Stimulated activated CD4-positive, alpha-beta T cell treated with anti-CD3 and anti-CD28 coated beads, Interleukin-15, amount 100 ng/mL, for 48 hours (primary cell): ENCODE data around the gene PLEKHG3.

Experiments used
- DNase-seq, 2 donors: peaks; one replicate each; pipeline ENCODE4 v3.0.0-alpha.2; 2020; ENCODE audit warnings: low read depth in 2 of 2

Gene PLEKHG3

GRCh38 chr14:64726585-64726890, 22.3 kb downstream of the PLEKHG3 start:
- DNase-seq = no peak

- DNase-seq = no peak
Observed at GRCh38 chr14:64727551-64728071, 23.4 kb downstream of the PLEKHG3 start.

- no peak for DNase-seq
Observed at GRCh38 chr14:64728106-64728505, 23.9 kb downstream of the PLEKHG3 start.

GRCh38 chr14:64728856-64729255, 24.6 kb downstream of the PLEKHG3 start:
- DNase-seq = no peak

- no peak for DNase-seq
Observed at GRCh38 chr14:64729386-64730060, 25.3 kb downstream of the PLEKHG3 start.

GRCh38 chr14:64730061-64730440, 25.8 kb downstream of the PLEKHG3 start:
- DNase-seq = no peak

GRCh38 chr14:64730681-64731080, 26.5 kb downstream of the PLEKHG3 start:
- DNase-seq = no peak

- DNase-seq = no peak
Observed at GRCh38 chr14:64731141-64731581, 26.9 kb downstream of the PLEKHG3 start.

- no peak for DNase-seq
Observed at GRCh38 chr14:64732066-64732465, 27.8 kb downstream of the PLEKHG3 start.

GRCh38 chr14:64732536-64733120, 28.4 kb downstream of the PLEKHG3 start:
- DNase-seq = no peak

- no peak for DNase-seq
Observed at GRCh38 chr14:64733321-64733720, 29.1 kb downstream of the PLEKHG3 start.

GRCh38 chr14:64733899-64734298, 29.7 kb downstream of the PLEKHG3 start:
- no peak for DNase-seq

GRCh38 chr14:64734990-64735389, 30.8 kb downstream of the PLEKHG3 start:
- no peak for DNase-seq

- DNase-seq = no peak
Observed at GRCh38 chr14:64736271-64737169, 32.3 kb downstream of the PLEKHG3 start.

- DNase-seq = no peak
Observed at GRCh38 chr14:64737391-64738280, 33.4 kb downstream of the PLEKHG3 start.

GRCh38 chr14:64738281-64738804, 34.1 kb downstream of the PLEKHG3 start:
- no peak for DNase-seq

- DNase-seq = no peak
Observed at GRCh38 chr14:64741200-64741599, 37.0 kb downstream of the PLEKHG3 start.

GRCh38 chr14:64741961-64742360, 37.7 kb downstream of the PLEKHG3 start:
- no peak for DNase-seq

GRCh38 chr14:64743061-64743460, 38.8 kb downstream of the PLEKHG3 start:
- DNase-seq = no peak

- DNase-seq = no peak
Observed at GRCh38 chr14:64745511-64746091, 41.4 kb downstream of the PLEKHG3 start.
